Measurements from ENCODE around the gene ABHD10.

DNA sequence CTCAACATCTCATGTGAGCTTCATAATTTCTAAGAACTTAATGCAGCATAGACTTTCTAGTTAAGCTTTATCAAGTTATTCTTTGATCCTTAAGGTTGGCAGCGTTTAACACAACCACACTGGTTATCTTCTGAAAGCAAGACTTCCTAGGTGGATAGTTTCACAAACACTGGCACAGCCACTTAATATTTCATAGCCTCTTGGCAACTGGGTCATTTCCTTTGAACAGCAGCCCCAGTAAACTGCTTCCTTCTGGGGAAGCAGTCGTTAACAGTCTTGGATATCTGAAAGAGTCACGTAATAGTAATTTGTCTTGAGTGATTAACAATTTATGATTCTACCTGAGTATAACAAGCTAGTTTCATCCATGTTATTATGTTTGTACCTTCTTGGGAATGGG, 45.9 kb upstream of the ABHD10 start:
- TF ChIP-seq, protein P1, sequence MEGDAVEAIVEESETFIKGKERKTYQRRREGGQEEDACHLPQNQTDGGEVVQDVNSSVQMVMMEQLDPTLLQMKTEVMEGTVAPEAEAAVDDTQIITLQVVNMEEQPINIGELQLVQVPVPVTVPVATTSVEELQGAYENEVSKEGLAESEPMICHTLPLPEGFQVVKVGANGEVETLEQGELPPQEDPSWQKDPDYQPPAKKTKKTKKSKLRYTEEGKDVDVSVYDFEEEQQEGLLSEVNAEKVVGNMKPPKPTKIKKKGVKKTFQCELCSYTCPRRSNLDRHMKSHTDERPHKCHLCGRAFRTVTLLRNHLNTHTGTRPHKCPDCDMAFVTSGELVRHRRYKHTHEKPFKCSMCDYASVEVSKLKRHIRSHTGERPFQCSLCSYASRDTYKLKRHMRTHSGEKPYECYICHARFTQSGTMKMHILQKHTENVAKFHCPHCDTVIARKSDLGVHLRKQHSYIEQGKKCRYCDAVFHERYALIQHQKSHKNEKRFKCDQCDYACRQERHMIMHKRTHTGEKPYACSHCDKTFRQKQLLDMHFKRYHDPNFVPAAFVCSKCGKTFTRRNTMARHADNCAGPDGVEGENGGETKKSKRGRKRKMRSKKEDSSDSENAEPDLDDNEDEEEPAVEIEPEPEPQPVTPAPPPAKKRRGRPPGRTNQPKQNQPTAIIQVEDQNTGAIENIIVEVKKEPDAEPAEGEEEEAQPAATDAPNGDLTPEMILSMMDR (IDR thresholded peaks at IDR 0.05; ENCODE audit: poor library complexity), result no peak
- TF ChIP-seq EZH2 (IDR thresholded peaks at IDR 0.05; ENCODE audit: borderline replicate concordance), result no peak

Measured in hepatocyte (in vitro differentiated cells).